Measurements from ENCODE around the gene TUBGCP5. TPM values are rescaled to one million over a fixed set of nuclear protein-coding genes. Genes with fewer than 3 reads are reported as not detected.

Gene TUBGCP5
- total and polyA plus RNA-seq, 2 experiments from 2014 or later: 12.0 to 21.7 TPM

DNA sequence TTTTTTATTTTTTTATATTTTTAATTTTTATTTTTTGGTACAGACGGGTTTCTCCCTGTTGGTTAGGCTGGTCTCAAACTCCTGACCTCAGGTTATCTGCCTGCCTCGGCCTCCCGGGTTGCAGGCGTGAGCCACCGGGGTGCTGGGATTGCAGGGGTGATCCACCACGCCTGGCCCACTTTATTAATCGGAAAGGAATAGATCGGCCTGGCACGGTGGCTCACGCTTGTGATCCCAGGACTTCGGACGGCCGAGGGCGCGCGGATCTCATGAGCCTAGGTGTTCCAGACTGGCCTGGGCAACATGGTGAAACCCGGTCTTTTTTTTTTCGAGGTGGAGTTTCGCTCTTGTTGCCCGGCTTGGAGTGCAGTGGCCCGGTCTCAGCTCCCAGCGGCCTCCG, 26.5 kb upstream of the TUBGCP5 start:
- ATAC-seq (no peak), DNase-seq (ENCODE audit: low spot score) (no peak)
- Mint-ChIP-seq H3K27me3 (ENCODE audit: insufficient read depth, low read depth, poor library complexity) (peaks cover 7% of the 10 kb centered on the region), H3K9me3 (peaks cover 15% of the 10 kb centered on the region), H3K27ac (no peak overlapping the region), H3K4me1 (peaks cover 9% of the 10 kb centered on the region), H3K36me3 (ENCODE audit: low read depth) (peaks cover 7% of the 10 kb centered on the region; the same call in 2 of the 3 replicates), H3K4me3 (no peak overlapping the region)
- H3K36me3 ChIP-seq (ENCODE audit: insufficient read depth): no peaks in the 10 kb centered on the region
- H3K27ac ChIP-seq (ENCODE audit: low read depth): no peak overlapping the region
- H4K20me1 ChIP-seq (replicated peaks; ENCODE audit: insufficient read depth): no peaks in the 10 kb centered on the region
- no peaks in the 10 kb centered on the region for H3K27me3 ChIP-seq (ENCODE audit: insufficient read depth)
- H3K4me1 ChIP-seq (ENCODE audit: insufficient read depth): no peaks in the 10 kb centered on the region
- no peak overlapping the region for H3K4me3 ChIP-seq
- H3K9me2 ChIP-seq (ENCODE audit: insufficient read depth): no peaks in the 10 kb centered on the region
- no peaks in the 10 kb centered on the region for H3F3A ChIP-seq (replicated peaks; ENCODE audit: low read depth)
- H2AFZ ChIP-seq: no peak overlapping the region
- H3K79me2 ChIP-seq (replicated peaks; ENCODE audit: insufficient read depth): no peaks in the 10 kb centered on the region
- no peak overlapping the region for H3K4me2 ChIP-seq
- no peak for TF ChIP-seq POLR2AphosphoS5 (IDR thresholded peaks at IDR 0.05; ENCODE audit: low read depth)
- no peak for TF ChIP-seq NANOG (IDR thresholded peaks at IDR 0.05; ENCODE audit: borderline replicate concordance)
- no peak for TF ChIP-seq ZNF114 (CRISPR knock-in tag; IDR thresholded peaks at IDR 0.05)
- no peak for TF ChIP-seq STAT1 (IDR thresholded peaks at IDR 0.05; ENCODE audit: unreplicated experiment)
- TF ChIP-seq, protein P1, sequence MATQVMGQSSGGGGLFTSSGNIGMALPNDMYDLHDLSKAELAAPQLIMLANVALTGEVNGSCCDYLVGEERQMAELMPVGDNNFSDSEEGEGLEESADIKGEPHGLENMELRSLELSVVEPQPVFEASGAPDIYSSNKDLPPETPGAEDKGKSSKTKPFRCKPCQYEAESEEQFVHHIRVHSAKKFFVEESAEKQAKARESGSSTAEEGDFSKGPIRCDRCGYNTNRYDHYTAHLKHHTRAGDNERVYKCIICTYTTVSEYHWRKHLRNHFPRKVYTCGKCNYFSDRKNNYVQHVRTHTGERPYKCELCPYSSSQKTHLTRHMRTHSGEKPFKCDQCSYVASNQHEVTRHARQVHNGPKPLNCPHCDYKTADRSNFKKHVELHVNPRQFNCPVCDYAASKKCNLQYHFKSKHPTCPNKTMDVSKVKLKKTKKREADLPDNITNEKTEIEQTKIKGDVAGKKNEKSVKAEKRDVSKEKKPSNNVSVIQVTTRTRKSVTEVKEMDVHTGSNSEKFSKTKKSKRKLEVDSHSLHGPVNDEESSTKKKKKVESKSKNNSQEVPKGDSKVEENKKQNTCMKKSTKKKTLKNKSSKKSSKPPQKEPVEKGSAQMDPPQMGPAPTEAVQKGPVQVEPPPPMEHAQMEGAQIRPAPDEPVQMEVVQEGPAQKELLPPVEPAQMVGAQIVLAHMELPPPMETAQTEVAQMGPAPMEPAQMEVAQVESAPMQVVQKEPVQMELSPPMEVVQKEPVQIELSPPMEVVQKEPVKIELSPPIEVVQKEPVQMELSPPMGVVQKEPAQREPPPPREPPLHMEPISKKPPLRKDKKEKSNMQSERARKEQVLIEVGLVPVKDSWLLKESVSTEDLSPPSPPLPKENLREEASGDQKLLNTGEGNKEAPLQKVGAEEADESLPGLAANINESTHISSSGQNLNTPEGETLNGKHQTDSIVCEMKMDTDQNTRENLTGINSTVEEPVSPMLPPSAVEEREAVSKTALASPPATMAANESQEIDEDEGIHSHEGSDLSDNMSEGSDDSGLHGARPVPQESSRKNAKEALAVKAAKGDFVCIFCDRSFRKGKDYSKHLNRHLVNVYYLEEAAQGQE (IDR thresholded peaks at IDR 0.05; ENCODE audit: unreplicated experiment): no peak
- TF ChIP-seq, protein P2, sequence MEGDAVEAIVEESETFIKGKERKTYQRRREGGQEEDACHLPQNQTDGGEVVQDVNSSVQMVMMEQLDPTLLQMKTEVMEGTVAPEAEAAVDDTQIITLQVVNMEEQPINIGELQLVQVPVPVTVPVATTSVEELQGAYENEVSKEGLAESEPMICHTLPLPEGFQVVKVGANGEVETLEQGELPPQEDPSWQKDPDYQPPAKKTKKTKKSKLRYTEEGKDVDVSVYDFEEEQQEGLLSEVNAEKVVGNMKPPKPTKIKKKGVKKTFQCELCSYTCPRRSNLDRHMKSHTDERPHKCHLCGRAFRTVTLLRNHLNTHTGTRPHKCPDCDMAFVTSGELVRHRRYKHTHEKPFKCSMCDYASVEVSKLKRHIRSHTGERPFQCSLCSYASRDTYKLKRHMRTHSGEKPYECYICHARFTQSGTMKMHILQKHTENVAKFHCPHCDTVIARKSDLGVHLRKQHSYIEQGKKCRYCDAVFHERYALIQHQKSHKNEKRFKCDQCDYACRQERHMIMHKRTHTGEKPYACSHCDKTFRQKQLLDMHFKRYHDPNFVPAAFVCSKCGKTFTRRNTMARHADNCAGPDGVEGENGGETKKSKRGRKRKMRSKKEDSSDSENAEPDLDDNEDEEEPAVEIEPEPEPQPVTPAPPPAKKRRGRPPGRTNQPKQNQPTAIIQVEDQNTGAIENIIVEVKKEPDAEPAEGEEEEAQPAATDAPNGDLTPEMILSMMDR (conservative IDR thresholded peaks at IDR 0.05; ENCODE audit: low read depth in 2 of 2): no peak
- no peak for TF ChIP-seq ZNF331 (CRISPR knock-in tag; IDR thresholded peaks at IDR 0.05; ENCODE audit: low read depth)
- TF ChIP-seq EZH2phosphoT487 (IDR thresholded peaks at IDR 0.05; ENCODE audit: unreplicated experiment): no peak
- TF ChIP-seq JUNB (IDR thresholded peaks at IDR 0.05; ENCODE audit: unreplicated experiment): no peak
- TF ChIP-seq, protein P3, sequence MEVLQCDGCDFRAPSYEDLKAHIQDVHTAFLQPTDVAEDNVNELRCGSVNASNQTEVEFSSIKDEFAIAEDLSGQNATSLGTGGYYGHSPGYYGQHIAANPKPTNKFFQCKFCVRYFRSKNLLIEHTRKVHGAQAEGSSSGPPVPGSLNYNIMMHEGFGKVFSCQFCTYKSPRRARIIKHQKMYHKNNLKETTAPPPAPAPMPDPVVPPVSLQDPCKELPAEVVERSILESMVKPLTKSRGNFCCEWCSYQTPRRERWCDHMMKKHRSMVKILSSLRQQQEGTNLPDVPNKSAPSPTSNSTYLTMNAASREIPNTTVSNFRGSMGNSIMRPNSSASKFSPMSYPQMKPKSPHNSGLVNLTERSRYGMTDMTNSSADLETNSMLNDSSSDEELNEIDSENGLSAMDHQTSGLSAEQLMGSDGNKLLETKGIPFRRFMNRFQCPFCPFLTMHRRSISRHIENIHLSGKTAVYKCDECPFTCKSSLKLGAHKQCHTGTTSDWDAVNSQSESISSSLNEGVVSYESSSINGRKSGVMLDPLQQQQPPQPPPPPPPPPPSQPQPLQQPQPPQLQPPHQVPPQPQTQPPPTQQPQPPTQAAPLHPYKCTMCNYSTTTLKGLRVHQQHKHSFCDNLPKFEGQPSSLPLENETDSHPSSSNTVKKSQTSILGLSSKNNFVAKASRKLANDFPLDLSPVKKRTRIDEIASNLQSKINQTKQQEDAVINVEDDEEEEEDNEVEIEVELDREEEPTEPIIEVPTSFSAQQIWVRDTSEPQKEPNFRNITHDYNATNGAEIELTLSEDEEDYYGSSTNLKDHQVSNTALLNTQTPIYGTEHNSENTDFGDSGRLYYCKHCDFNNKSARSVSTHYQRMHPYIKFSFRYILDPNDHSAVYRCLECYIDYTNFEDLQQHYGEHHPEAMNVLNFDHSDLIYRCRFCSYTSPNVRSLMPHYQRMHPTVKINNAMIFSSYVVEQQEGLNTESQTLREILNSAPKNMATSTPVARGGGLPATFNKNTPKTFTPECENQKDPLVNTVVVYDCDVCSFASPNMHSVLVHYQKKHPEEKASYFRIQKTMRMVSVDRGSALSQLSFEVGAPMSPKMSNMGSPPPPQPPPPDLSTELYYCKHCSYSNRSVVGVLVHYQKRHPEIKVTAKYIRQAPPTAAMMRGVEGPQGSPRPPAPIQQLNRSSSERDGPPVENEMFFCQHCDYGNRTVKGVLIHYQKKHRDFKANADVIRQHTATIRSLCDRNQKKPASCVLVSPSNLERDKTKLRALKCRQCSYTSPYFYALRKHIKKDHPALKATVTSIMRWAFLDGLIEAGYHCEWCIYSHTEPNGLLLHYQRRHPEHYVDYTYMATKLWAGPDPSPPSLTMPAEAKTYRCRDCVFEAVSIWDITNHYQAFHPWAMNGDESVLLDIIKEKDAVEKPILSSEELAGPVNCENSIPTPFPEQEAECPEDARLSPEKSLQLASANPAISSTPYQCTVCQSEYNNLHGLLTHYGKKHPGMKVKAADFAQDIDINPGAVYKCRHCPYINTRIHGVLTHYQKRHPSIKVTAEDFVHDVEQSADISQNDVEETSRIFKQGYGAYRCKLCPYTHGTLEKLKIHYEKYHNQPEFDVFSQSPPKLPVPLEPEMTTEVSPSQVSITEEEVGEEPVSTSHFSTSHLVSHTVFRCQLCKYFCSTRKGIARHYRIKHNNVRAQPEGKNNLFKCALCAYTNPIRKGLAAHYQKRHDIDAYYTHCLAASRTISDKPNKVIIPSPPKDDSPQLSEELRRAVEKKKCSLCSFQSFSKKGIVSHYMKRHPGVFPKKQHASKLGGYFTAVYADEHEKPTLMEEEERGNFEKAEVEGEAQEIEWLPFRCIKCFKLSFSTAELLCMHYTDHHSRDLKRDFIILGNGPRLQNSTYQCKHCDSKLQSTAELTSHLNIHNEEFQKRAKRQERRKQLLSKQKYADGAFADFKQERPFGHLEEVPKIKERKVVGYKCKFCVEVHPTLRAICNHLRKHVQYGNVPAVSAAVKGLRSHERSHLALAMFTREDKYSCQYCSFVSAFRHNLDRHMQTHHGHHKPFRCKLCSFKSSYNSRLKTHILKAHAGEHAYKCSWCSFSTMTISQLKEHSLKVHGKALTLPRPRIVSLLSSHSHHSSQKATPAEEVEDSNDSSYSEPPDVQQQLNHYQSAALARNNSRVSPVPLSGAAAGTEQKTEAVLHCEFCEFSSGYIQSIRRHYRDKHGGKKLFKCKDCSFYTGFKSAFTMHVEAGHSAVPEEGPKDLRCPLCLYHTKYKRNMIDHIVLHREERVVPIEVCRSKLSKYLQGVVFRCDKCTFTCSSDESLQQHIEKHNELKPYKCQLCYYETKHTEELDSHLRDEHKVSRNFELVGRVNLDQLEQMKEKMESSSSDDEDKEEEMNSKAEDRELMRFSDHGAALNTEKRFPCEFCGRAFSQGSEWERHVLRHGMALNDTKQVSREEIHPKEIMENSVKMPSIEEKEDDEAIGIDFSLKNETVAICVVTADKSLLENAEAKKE (CRISPR knock-in tag; IDR thresholded peaks at IDR 0.05): no peak
